AG09309 (cell line): ENCODE measurements around the gene LCA5L.

Source experiments
- DNase-seq: peaks from one replicate; pipeline ENCODE4 v3.0.0-alpha.2; 2010; ENCODE audit warnings: low read depth
- H3K4me3 ChIP-seq: 2 replicates; pipeline ENCODE4 v1.5.1; 2011; ENCODE audit warnings: mild to moderate bottlenecking, low read depth, low read length, moderate library complexity; ENCODE audit not compliant: control insufficient read depth
- TF ChIP-seq, protein P1 (sequence below): IDR thresholded peaks from 2 replicates; pipeline ENCODE4 v1.5.1; 2011; ENCODE audit warnings: mild to moderate bottlenecking, low read depth, low read length, inconsistent platforms; ENCODE audit not compliant: insufficient read depth, control insufficient read depth; ENCODE audit errors: missing control alignments

The LCA5L gene

GRCh38 chr21:39479814-39480182 lies 34.2 kb upstream of the LCA5L start:
- DNase-seq: no peak
- no peak overlapping the region for H3K4me3 ChIP-seq
- TF ChIP-seq, protein P1, sequence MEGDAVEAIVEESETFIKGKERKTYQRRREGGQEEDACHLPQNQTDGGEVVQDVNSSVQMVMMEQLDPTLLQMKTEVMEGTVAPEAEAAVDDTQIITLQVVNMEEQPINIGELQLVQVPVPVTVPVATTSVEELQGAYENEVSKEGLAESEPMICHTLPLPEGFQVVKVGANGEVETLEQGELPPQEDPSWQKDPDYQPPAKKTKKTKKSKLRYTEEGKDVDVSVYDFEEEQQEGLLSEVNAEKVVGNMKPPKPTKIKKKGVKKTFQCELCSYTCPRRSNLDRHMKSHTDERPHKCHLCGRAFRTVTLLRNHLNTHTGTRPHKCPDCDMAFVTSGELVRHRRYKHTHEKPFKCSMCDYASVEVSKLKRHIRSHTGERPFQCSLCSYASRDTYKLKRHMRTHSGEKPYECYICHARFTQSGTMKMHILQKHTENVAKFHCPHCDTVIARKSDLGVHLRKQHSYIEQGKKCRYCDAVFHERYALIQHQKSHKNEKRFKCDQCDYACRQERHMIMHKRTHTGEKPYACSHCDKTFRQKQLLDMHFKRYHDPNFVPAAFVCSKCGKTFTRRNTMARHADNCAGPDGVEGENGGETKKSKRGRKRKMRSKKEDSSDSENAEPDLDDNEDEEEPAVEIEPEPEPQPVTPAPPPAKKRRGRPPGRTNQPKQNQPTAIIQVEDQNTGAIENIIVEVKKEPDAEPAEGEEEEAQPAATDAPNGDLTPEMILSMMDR: no peak

DNA sequence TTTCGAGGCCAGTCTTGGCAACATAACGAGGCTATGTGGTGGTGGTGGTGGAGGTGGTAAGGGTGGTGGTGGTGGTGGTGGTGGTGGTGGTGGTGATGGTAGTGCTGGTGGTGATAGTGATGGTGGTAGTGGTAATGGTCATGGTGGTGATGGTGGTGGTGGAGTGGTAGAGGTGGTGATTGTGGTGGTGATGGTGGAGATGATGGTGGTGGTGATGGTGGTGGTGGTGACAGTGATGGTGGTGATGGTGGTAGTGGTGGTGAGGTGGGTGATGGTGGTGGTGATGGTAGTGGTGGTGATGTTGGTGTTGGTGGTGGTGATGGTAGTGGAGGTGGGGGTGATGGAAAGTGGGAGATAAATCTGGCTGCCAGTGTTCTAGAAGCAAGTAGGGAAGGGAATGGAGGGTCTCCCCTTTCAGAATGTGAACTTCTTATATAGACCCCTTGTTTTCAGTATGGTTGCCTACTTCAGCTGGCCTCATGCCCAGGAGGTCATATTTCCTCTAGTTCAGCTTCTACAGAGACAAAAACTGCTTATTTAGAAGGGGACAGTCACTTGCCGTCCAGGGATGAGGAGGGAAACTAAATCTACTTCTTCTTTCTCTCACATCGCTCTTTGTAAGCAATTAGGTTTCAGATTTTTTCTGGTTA lies 33.7 kb upstream of the LCA5L start:
- TF ChIP-seq, protein P1: no peak
- no peak for DNase-seq
- H3K4me3 ChIP-seq: no peak overlapping the region

DNA sequence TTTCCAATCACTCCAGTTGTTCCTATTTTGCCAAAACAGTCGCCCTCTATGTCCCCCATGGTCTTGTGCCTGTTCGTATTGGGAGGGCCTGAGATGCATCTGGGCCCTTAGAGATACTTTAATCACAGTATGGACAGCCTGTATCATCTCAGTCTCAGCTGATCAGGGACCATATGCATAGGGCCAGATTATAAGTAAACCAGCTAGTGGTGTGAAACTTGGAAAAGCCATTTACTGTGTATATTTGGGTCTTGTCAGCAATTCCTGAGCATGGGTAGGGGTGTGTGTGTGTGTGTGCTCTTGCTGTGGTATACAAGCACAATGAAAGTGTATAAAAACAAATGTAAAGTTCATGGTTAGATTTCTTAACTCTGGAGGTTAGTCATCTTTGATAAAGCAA lies 29.0 kb upstream of the LCA5L start:
- no peak for DNase-seq
- H3K4me3 ChIP-seq: no peak overlapping the region
- TF ChIP-seq, protein P1: no peak

GRCh38 chr21:39472786-39473185 lies 27.2 kb upstream of the LCA5L start:
- no peak for DNase-seq
- TF ChIP-seq, protein P1: no peak
- no peak overlapping the region for H3K4me3 ChIP-seq

- TF ChIP-seq, protein P1: no peak
- no peak overlapping the region for H3K4me3 ChIP-seq
Observed at GRCh38 chr21:39471598-39471997, 26.0 kb upstream of the LCA5L start.

DNA sequence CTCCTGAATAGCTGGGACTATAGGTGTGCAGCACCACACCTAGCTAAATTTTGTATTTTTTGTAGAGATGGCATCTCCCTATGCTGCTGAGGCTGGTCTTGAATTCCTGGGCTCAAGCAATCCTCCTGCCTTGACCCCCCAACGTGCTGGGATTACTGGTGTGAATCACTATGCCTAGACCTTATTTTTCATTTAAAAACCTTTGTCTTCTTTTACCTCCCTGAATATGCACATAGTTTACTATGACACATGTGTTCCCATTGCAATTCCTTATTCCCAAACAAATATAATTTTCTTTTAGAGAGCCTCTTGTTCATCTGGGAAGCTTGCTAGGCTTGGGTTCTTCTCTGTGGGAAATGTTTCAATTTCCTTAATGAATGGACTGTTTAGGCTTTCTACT lies 23.0 kb upstream of the LCA5L start:
- H3K4me3 ChIP-seq: no peak overlapping the region
- DNase-seq: no peak
- TF ChIP-seq, protein P1: no peak

More at GRCh38 chr21:39471598-39471997, 26.0 kb upstream of the LCA5L start:
- no peak for DNase-seq
